Esophagus squamous epithelium (tissue), 5 donors: ENCODE measurements around the gene LEFTY2. TPM values are rescaled to one million over a fixed set of nuclear protein-coding genes. Genes with fewer than 3 reads are reported as not detected.

ENCODE experiments used
- DNase-seq: peaks from one replicate; lab custom pipeline; 2025; lab: John Stamatoyannopoulos, UW
- H3K27ac ChIP-seq, 4 donors: fragments of 200-600 bp; sonication (generic); one replicate each; pipeline ENCODE4 v1.5.1; 2016 to 2019; ENCODE audit warnings: mild to moderate bottlenecking in 1 of 4
- H3K27me3 ChIP-seq, 4 donors: fragments of 200-600 bp; sonication (generic); 1 replicate in 3 of 4; 2 replicates in 1 of 4; pipeline versions ENCODE4 v1.5.1 to v1.6.0; 2017 to 2021; ENCODE audit warnings: antibody characterized with exemption in 1 of 4
- H3K36me3 ChIP-seq, 3 donors: fragments of 200-600 bp; sonication (generic); one replicate each; pipeline ENCODE4 v1.5.1; 2016 to 2019
- H3K4me1 ChIP-seq, 3 donors: fragments of 200-600 bp; sonication (generic); one replicate each; pipeline ENCODE4 v1.5.1; 2017 to 2019
- H3K4me3 ChIP-seq, 4 donors: fragments of 200-600 bp; sonication (generic); 1 replicate in 3 of 4; 2 replicates in 1 of 4; pipeline ENCODE4 v1.5.1; 2016 to 2019; ENCODE audit warnings: mild to moderate bottlenecking in 2 of 4, moderate library complexity in 1 of 4
- H3K9me3 ChIP-seq, 3 donors: fragments of 200-600 bp; sonication (generic); one replicate each; pipeline ENCODE4 v1.5.1; 2016 to 2019
- CTCF ChIP-seq, 6 experiments: fragments of 450-650 bp in 4 of 6; fragments of 200-600 bp in 2 of 6; sonication (generic) in 2 of 6; IDR thresholded peaks; one replicate each; pipeline ENCODE4 v1.5.1; 2016 to 2019; ENCODE audit warnings: antibody characterized with exemption in 6 of 6, mild to moderate bottlenecking in 4 of 6, moderate library complexity in 4 of 6
- POLR2A ChIP-seq, 4 donors: fragments of 450-650 bp; IDR thresholded peaks; one replicate each; pipeline ENCODE4 v1.6.1; 2017; ENCODE audit warnings: antibody characterized with exemption in 4 of 4, mild to moderate bottlenecking in 4 of 4, moderate library complexity in 3 of 4
- WGBS, 2 donors: methylation state at CpG; one replicate each; pipeline ENCODE4 v1.1.5; 2018; 5-methylcytosine and 5-hydroxymethylcytosine counted together
- intact Hi-C: fragments of 100-400 bp; cut with DNase I; formaldehyde crosslinking; loops from one replicate; pipeline ENCODE4 v1.15.0; 2022
- total RNA-seq, 4 donors: library from RNA; depleted of rRNA; stranded (reverse); fragments of >200 nt; gene quantifications; one replicate each; pipeline ENCODE4 v1.1.0, GENCODE V29; 2016
- donor health status: DM: yes; HTN: yes; CAD: no.

The LEFTY2 gene
- total RNA-seq: not detected

- TF ChIP-seq POLR2A (IDR thresholded peaks at IDR 0.05): no peak
- TF ChIP-seq CTCF (IDR thresholded peaks at IDR 0.05): no peak
- H3K36me3 ChIP-seq: no peaks in the 10 kb centered on the region
- no peak for DNase-seq
- no peaks in the 10 kb centered on the region for H3K27me3 ChIP-seq
- H3K9me3 ChIP-seq: no peaks in the 10 kb centered on the region
- no peak within 1 kb of the TSS for H3K4me3 ChIP-seq
- H3K27ac ChIP-seq: peak within 1 kb of the TSS in 1 of 4 donors; percentile 11
- WGBS, 2 donors: 69 to 75% methylated on average over 4 to 6 of the region's 6 CpGs
- intact Hi-C loops: no loop called here
- H3K4me1 ChIP-seq: peaks cover 3 to 36% (median 19%) of the 10 kb centered on the region in 3 donors
These were observed at the start of gene LEFTY2 for GRCh38 chr1:225941187-225941941. TSS of gene LEFTY2 (minus strand) at chr1:225941220. CDS start at chr1:225941140, 80 bp downstream.

GRCh38 chr1:225987491-225988316 lies 46.7 kb upstream of the LEFTY2 start:
- H3K27me3 ChIP-seq: no peaks in the 10 kb centered on the region
- WGBS, 2 donors: 68 to 75% methylated on average over 7 of the region's 7 CpGs
- H3K27ac ChIP-seq: no peak overlapping the region
- DNase-seq: no peak
- intact Hi-C loops: no loop called here
- peaks cover 0 to 8% (median 0%) of the 10 kb centered on the region in 3 donors for H3K4me1 ChIP-seq
- no peak for TF ChIP-seq POLR2A (IDR thresholded peaks at IDR 0.05)
- TF ChIP-seq CTCF (IDR thresholded peaks at IDR 0.05): peak; percentile 38 to 74 (median 65)
- H3K4me3 ChIP-seq: no peak overlapping the region
- H3K9me3 ChIP-seq: no peaks in the 10 kb centered on the region
- peaks cover 16 to 100% (median 37%) of the 10 kb centered on the region in 3 donors for H3K36me3 ChIP-seq

GRCh38 chr1:225981714-225982113 lies 40.7 kb upstream of the LEFTY2 start:
- no peak for DNase-seq
- Histone ChIP-seq H3K9me3 (peaks cover 0 to 8% (median 0%) of the 10 kb centered on the region in 3 donors), H3K4me1 (peaks cover 0 to 13% (median 5%) of the 10 kb centered on the region in 3 donors), H3K27me3 (no peaks in the 10 kb centered on the region), H3K36me3 (peaks cover 7 to 96% (median 20%) of the 10 kb centered on the region in 3 donors), H3K27ac (no peak overlapping the region), H3K4me3 (no peak overlapping the region)
- TF ChIP-seq POLR2A (IDR thresholded peaks at IDR 0.05) (no peak), CTCF (IDR thresholded peaks at IDR 0.05) (no peak)
- 94 to 100% methylated on average over 3 of the region's 3 CpGs for WGBS, 2 donors
- intact Hi-C loops: no loop called here

GRCh38 chr1:225980005-225980836 lies 39.2 kb upstream of the LEFTY2 start:
- peaks cover 7 to 81% (median 19%) of the 10 kb centered on the region in 3 donors for H3K36me3 ChIP-seq
- H3K9me3 ChIP-seq: peaks cover 0 to 8% (median 0%) of the 10 kb centered on the region in 3 donors
- intact Hi-C loops: no loop called here
- H3K4me1 ChIP-seq: peaks cover 0 to 17% (median 5%) of the 10 kb centered on the region in 3 donors
- H3K4me3 ChIP-seq: no peak overlapping the region
- 87 to 88% methylated on average over 5 of the region's 5 CpGs for WGBS, 2 donors
- no peak for DNase-seq
- H3K27me3 ChIP-seq: no peaks in the 10 kb centered on the region
- TF ChIP-seq POLR2A (IDR thresholded peaks at IDR 0.05) (no peak), CTCF (IDR thresholded peaks at IDR 0.05) (no peak)
- H3K27ac ChIP-seq: no peak overlapping the region
